Body of pancreas (tissue), 4 donors: Measurements from ENCODE around the gene FILIP1L. TPM values are rescaled to one million over a fixed set of nuclear protein-coding genes. Genes with fewer than 3 reads are reported as not detected.

Source experiments
- ATAC-seq: fragments of 150-250 bp; one replicate; pipeline ENCODE4 v1.9.1; 2016
- DNase-seq, 4 donors: peaks; one replicate each; pipeline ENCODE4 v3.0.0-alpha.2; 2019
- H3K27ac ChIP-seq, 4 donors: fragments of 200-600 bp; sonication (generic); 1 replicate in 3 of 4; 2 replicates in 1 of 4; pipeline versions ENCODE4 v1.5.1 to v1.6.1; 2016 to 2019; ENCODE audit warnings: mild to moderate bottlenecking in 1 of 4, mixed read lengths in 1 of 4, moderate library complexity in 1 of 4
- H3K27me3 ChIP-seq, 2 donors: fragments of 200-600 bp; sonication (generic); one replicate each; pipeline ENCODE4 v1.6.0; 2016; ENCODE audit warnings: mild to moderate bottlenecking in 1 of 2
- H3K36me3 ChIP-seq, 2 donors: fragments of 200-600 bp; sonication (generic); replicated peaks in 1 of 2; 2 replicates each; pipeline ENCODE4 v1.5.1; 2016; ENCODE audit warnings: low read depth in 2 of 2; ENCODE audit not compliant: insufficient read depth in 1 of 2
- H3K4me1 ChIP-seq: fragments of 200-600 bp; sonication (generic); one replicate; pipeline ENCODE4 v1.6.0; 2016
- H3K4me3 ChIP-seq, 2 donors: fragments of 200-600 bp; sonication (generic); 1 replicate in 1 of 2; 2 replicates in 1 of 2; pipeline ENCODE4 v1.5.1; 2016 to 2019
- H3K9me3 ChIP-seq, 3 donors: fragments of 200-600 bp; sonication (generic); 1 replicate in 2 of 3; 2 replicates in 1 of 3; pipeline ENCODE4 v1.5.1; 2016
- CTCF ChIP-seq, 7 experiments: fragments of 450-650 bp in 4 of 7; fragments of 200-600 bp in 3 of 7; sonication (generic) in 3 of 7; IDR thresholded peaks; one replicate each; pipeline ENCODE4 v1.5.1; 2016 to 2019; ENCODE audit warnings: antibody characterized with exemption in 7 of 7
- POLR2A ChIP-seq, 3 donors: fragments of 450-650 bp; IDR thresholded peaks; one replicate each; pipeline ENCODE4 v1.6.1; 2016; ENCODE audit warnings: antibody characterized with exemption in 3 of 3, mild to moderate bottlenecking in 2 of 3
- WGBS, 2 donors: methylation state at CpG; one replicate each; pipeline ENCODE4 v1.1.5; 2017; 5-methylcytosine and 5-hydroxymethylcytosine counted together
- intact Hi-C: fragments of 100-400 bp; cut with DNase I; formaldehyde crosslinking; loops from one replicate; pipeline ENCODE4 v1.15.1; 2023
- total RNA-seq, 2 donors: library from RNA; depleted of rRNA; stranded (reverse); fragments of >200 nt; gene quantifications; one replicate each; pipeline ENCODE4 v1.1.0, GENCODE V29; 2016

The FILIP1L gene
- total RNA-seq, 2 donors from 2014 or later, result 27.8 to 47.8 TPM

DNA sequence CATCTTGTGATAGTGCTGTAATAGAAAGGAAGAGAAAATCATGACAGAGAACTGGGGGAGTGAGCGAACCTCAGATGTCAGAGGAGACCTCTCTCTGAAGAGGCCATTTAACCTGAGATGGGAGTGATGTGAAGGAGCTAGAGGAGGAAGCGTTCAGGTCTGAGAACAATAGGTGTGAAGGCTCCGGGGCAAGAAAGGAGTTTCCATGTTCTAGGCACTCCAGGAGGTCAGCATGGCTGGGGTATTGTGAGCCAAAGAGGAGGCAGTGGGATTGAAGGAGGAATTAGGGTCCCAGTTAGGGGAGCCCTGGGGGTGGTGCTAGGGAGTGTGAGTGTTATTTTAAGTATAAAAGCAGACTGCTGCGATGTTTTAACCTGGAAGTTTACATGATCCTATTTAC is 8.8 kb upstream of the FILIP1L start:
- Histone ChIP-seq H3K4me3 (no peak overlapping the region), H3K27me3 (no peaks in the 10 kb centered on the region), H3K27ac (no peak overlapping the region), H3K9me3 (no peaks in the 10 kb centered on the region), H3K36me3 (no peaks in the 10 kb centered on the region), H3K4me1 (no peaks in the 10 kb centered on the region)
- ATAC-seq (no peak), DNase-seq (no peak)
- intact Hi-C loops, result no loop called here
- WGBS, 2 donors, result 80 to 97% methylated on average over 4 of the region's 4 CpGs
- no peak for TF ChIP-seq POLR2A (IDR thresholded peaks at IDR 0.05)
- no peak for TF ChIP-seq CTCF (IDR thresholded peaks at IDR 0.05)

DNA sequence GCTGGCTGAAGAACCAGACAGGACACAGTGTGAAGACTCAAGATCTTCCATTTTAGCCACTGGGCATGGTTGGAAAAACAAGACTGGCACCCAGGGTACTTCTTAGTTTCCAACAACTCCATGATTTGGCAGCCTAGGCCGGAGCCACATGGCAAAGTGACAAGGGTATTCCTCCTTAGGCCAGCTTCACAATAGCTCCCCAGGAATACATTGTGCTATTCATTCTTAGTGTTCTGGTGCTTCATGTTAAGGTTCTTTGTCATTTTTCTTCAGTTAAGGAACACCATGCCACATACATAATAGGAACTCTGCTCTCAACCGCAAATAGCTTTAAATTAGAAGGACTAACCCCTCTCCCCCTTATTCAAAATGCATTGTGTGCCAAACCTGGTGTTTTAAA is 8.0 kb upstream of the FILIP1L start:
- H3K27ac ChIP-seq, result no peak overlapping the region
- H3K4me3 ChIP-seq, result no peak overlapping the region
- 96 to 97% methylated on average over 2 of the region's 2 CpGs for WGBS, 2 donors
- H3K36me3 ChIP-seq, result no peaks in the 10 kb centered on the region
- no peaks in the 10 kb centered on the region for H3K4me1 ChIP-seq
- DNase-seq (no peak), ATAC-seq (no peak)
- no peaks in the 10 kb centered on the region for H3K27me3 ChIP-seq
- no peaks in the 10 kb centered on the region for H3K9me3 ChIP-seq
- intact Hi-C loops, result no loop called here
- no peak for TF ChIP-seq CTCF (IDR thresholded peaks at IDR 0.05)
- no peak for TF ChIP-seq POLR2A (IDR thresholded peaks at IDR 0.05)

DNA sequence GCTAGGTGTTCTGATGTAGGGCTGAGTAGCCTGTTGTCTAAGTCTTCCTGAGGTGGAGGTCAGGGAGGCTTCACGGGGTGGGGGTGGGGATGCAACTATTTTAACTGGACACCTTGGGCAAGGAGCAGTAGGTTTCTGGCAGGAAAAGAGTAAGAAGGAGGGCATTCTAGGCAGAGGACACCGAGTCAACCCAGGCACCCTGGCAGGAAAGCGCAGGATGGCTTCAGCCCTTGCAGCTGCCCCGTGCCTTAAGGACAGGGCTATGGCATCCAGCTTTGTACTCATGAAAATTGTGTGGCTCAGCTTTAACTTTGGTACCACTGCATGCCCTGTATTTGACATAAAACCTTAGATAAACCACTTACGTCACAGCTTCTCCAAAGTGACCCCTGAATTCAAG is 6.4 kb upstream of the FILIP1L start:
- intact Hi-C loops, result no loop called here
- H3K27ac ChIP-seq, result no peak overlapping the region
- WGBS, 2 donors, result 90% methylated on average over 5 of the region's 5 CpGs
- TF ChIP-seq POLR2A (IDR thresholded peaks at IDR 0.05) (no peak), CTCF (IDR thresholded peaks at IDR 0.05) (no peak)
- H3K4me1 ChIP-seq, result no peaks in the 10 kb centered on the region
- H3K4me3 ChIP-seq, result no peak overlapping the region
- DNase-seq (no peak), ATAC-seq (no peak)
- H3K9me3 ChIP-seq, result no peaks in the 10 kb centered on the region
- no peaks in the 10 kb centered on the region for H3K27me3 ChIP-seq
- H3K36me3 ChIP-seq, result no peaks in the 10 kb centered on the region

GRCh38 chr3:100120012-100120411 is 5.7 kb upstream of the FILIP1L start:
- H3K4me3 ChIP-seq, result no peak overlapping the region
- WGBS, 2 donors, result 23 to 30% methylated on average over 1 of the region's 1 CpG
- TF ChIP-seq CTCF (IDR thresholded peaks at IDR 0.05), result no peak
- no peak for TF ChIP-seq POLR2A (IDR thresholded peaks at IDR 0.05)
- H3K27ac ChIP-seq, result no peak overlapping the region
- ATAC-seq (no peak), DNase-seq (no peak)
- H3K27me3 ChIP-seq, result no peaks in the 10 kb centered on the region
- H3K9me3 ChIP-seq, result no peaks in the 10 kb centered on the region
- intact Hi-C loops, result no loop called here
- no peaks in the 10 kb centered on the region for H3K36me3 ChIP-seq
- H3K4me1 ChIP-seq, result no peaks in the 10 kb centered on the region

GRCh38 chr3:100117093-100117492 is 2.8 kb upstream of the FILIP1L start:
- intact Hi-C loops, result no loop called here
- Histone ChIP-seq H3K9me3 (no peaks in the 10 kb centered on the region), H3K4me1 (no peaks in the 10 kb centered on the region), H3K27ac (no peak overlapping the region), H3K36me3 (no peaks in the 10 kb centered on the region), H3K27me3 (no peaks in the 10 kb centered on the region), H3K4me3 (no peak overlapping the region)
- no peak for ATAC-seq
- no peak for TF ChIP-seq CTCF (IDR thresholded peaks at IDR 0.05)
- no peak for TF ChIP-seq POLR2A (IDR thresholded peaks at IDR 0.05)
- 91% methylated on average over 4 of the region's 4 CpGs for WGBS, 2 donors
- DNase-seq, result no peak
